CD14-positive monocyte (primary cell): Measurements from ENCODE around the gene NR4A1. TPM values are rescaled to one million over a fixed set of nuclear protein-coding genes. Genes with fewer than 3 reads are reported as not detected.
A peak's percentile ranks its signal among the peaks of the same experiment; 100 is the strongest.

Source experiments
- DNase-seq, 3 donors: peaks; one replicate each; pipeline ENCODE4 v3.0.0-alpha.2; 2011 to 2022
- H2AFZ ChIP-seq: 2 replicates; pipeline ENCODE4 v1.6.0; 2012; ENCODE audit warnings: mild to moderate bottlenecking, low read depth, low read length, inconsistent platforms; ENCODE audit not compliant: insufficient read depth, poor library complexity, severe bottlenecking
- H3K27ac ChIP-seq, 2 donors: 1 replicate in 1 of 2; 2 replicates in 1 of 2; pipeline ENCODE4 v1.5.1; 2012 to 2013; ENCODE audit warnings: low read length in 2 of 2, control low read depth in 1 of 2, inconsistent platforms in 1 of 2, low read depth in 1 of 2, mild to moderate bottlenecking in 1 of 2
- H3K27me3 ChIP-seq, 2 donors: one replicate each; pipeline versions ENCODE4 v1.6.0 to v1.6.1; 2011 to 2013; ENCODE audit warnings: low read length in 2 of 2; ENCODE audit not compliant: control insufficient read depth in 2 of 2, insufficient read depth in 2 of 2
- H3K36me3 ChIP-seq, 2 donors: replicated peaks in 1 of 2; 1 replicate in 1 of 2; 2 replicates in 1 of 2; pipeline versions ENCODE4 v1.5.1 to v1.6.1; 2012 to 2013; ENCODE audit warnings: low read length in 2 of 2, control low read depth in 1 of 2, inconsistent platforms in 1 of 2, mild to moderate bottlenecking in 1 of 2; ENCODE audit not compliant: insufficient read depth in 2 of 2, control insufficient read depth in 1 of 2
- H3K4me1 ChIP-seq, 2 donors: 1 replicate in 1 of 2; 2 replicates in 1 of 2; pipeline versions ENCODE4 v1.5.1 to v1.6.1; 2012 to 2013; ENCODE audit warnings: low read length in 2 of 2, control low read depth in 1 of 2, inconsistent platforms in 1 of 2, mild to moderate bottlenecking in 1 of 2, moderate library complexity in 1 of 2; ENCODE audit not compliant: insufficient read depth in 2 of 2, control insufficient read depth in 1 of 2
- H3K4me2 ChIP-seq: replicated peaks from 2 replicates; pipeline ENCODE3; 2012; ENCODE audit warnings: low read length, moderate library complexity, mild to moderate bottlenecking; ENCODE audit not compliant: poor library complexity, severe bottlenecking; ENCODE audit errors: extremely low read depth
- H3K4me3 ChIP-seq, 3 experiments: fragments of 200-600 bp in 1 of 3; sonication (generic) in 1 of 3; replicated peaks in 1 of 3; 1 replicate in 2 of 3; 2 replicates in 1 of 3; pipeline ENCODE4 v1.5.1; 2011 to 2013; ENCODE audit warnings: low read length in 3 of 3, mild to moderate bottlenecking in 3 of 3, control low read depth in 2 of 3, low read depth in 2 of 3, inconsistent platforms in 1 of 3, moderate library complexity in 1 of 3
- H3K79me2 ChIP-seq: 2 replicates; pipeline ENCODE4 v1.6.0; 2012; ENCODE audit warnings: mild to moderate bottlenecking, control low read depth, inconsistent platforms, low read length, moderate library complexity; ENCODE audit not compliant: insufficient read depth
- H3K9ac ChIP-seq: 2 replicates; pipeline ENCODE4 v1.6.0; 2017; ENCODE audit warnings: low read length, mild to moderate bottlenecking; ENCODE audit not compliant: insufficient read depth, poor library complexity, severe bottlenecking
- H3K9me3 ChIP-seq, 2 donors: replicated peaks in 1 of 2; 1 replicate in 1 of 2; 2 replicates in 1 of 2; pipeline versions ENCODE4 v1.5.1 to v1.6.1; 2012 to 2013; ENCODE audit warnings: low read length in 2 of 2, control low read depth in 1 of 2; ENCODE audit not compliant: control insufficient read depth in 1 of 2, insufficient read depth in 1 of 2
- H4K20me1 ChIP-seq: 2 replicates; pipeline ENCODE4 v1.6.0; 2012; ENCODE audit warnings: mild to moderate bottlenecking, low read length, control low read depth, moderate library complexity; ENCODE audit not compliant: insufficient read depth
- H3K27ac Mint-ChIP-seq, 7 donors: one replicate each; pipeline ENCODE4 v1.8.0; 2020; ENCODE audit warnings: mild to moderate bottlenecking in 7 of 7, mixed read lengths in 7 of 7, moderate library complexity in 6 of 7, inconsistent platforms in 2 of 7
- H3K27me3 Mint-ChIP-seq, 3 donors: one replicate each; pipeline ENCODE4 v1.8.0; 2021 to 2022; ENCODE audit warnings: low read depth in 3 of 3, mild to moderate bottlenecking in 3 of 3, mixed read lengths in 3 of 3, moderate library complexity in 3 of 3, inconsistent platforms in 1 of 3
- H3K36me3 Mint-ChIP-seq, 2 donors: one replicate each; pipeline ENCODE4 v1.8.0; 2020; ENCODE audit warnings: mixed read lengths in 2 of 2, inconsistent platforms in 1 of 2, mild to moderate bottlenecking in 1 of 2
- H3K4me1 Mint-ChIP-seq: one replicate; pipeline ENCODE4 v1.8.0; 2020; ENCODE audit warnings: mild to moderate bottlenecking, mixed read lengths
- H3K4me3 Mint-ChIP-seq, 2 donors: one replicate each; pipeline ENCODE4 v1.8.0; 2020; ENCODE audit warnings: mild to moderate bottlenecking in 2 of 2, mixed read lengths in 2 of 2, moderate library complexity in 1 of 2
- H3K9me3 Mint-ChIP-seq, 7 donors: one replicate each; pipeline ENCODE4 v1.8.0; 2020 to 2022; ENCODE audit warnings: mixed read lengths in 7 of 7, mild to moderate bottlenecking in 6 of 7, moderate library complexity in 6 of 7, inconsistent platforms in 2 of 7
- CTCF ChIP-seq: fragments of 200-600 bp; IDR thresholded peaks from one replicate; pipeline ENCODE4 v1.8.0; 2022; ENCODE audit warnings: antibody characterized with exemption, mild to moderate bottlenecking
- WGBS: methylation state at CpG from one replicate; pipeline ENCODE4 v1.1.5; 2013; ENCODE audit warnings: missing lambda C conversion rate; ENCODE audit not compliant: insufficient coverage; 5-methylcytosine and 5-hydroxymethylcytosine counted together
- intact Hi-C, 2 donors: fragments of 100-400 bp; cut with micrococcal nuclease; formaldehyde crosslinking; loops; one replicate each; pipeline versions ENCODE4 v1.15.0 to v1.15.1; 2023
- polyA plus RNA-seq, 3 donors: library from polyadenylated mRNA; depleted of rRNA in 1 of 3; unstranded in 2 of 3; stranded (reverse) in 1 of 3; fragments of 300-500 nt in 2 of 3; fragments of >200 nt in 1 of 3; fragmentation: Illumina TruSeq in 2 of 3; gene quantifications; 1 replicate in 2 of 3; 2 replicates in 1 of 3; pipeline ENCODE4 v1.2.3, GENCODE V29; 2012 to 2021

NR4A1 gene
- polyA plus RNA-seq, 3 donors = 10.1 to 1,297 (median 41.4) TPM

GRCh38 chr12:52035926-52036325, 15.3 kb upstream of the NR4A1 start:
- H3K27me3 Mint-ChIP-seq = peaks cover 37 to 45% (median 37%) of the 10 kb centered on the region in 3 donors
- peaks cover 56% of the 10 kb centered on the region for H3K4me1 Mint-ChIP-seq
- DNase-seq = no peak
- H2AFZ ChIP-seq = no peak overlapping the region
- intact Hi-C loops = loop anchor here in 1 of 2 donors (2.0 kb wide), 1 partner anchor 15 kb away; the partner anchor contains the start of gene NR4A1
- H3K9me3 ChIP-seq = no peaks in the 10 kb centered on the region
- H3K4me2 ChIP-seq = peak overlapping the region; percentile 69
- no peak overlapping the region for H3K9ac ChIP-seq
- peak overlapping the region; percentile 65 to 71 for H3K4me3 Mint-ChIP-seq
- H3K4me1 ChIP-seq = peaks cover 37 to 52% of the 10 kb centered on the region in 2 donors
- H3K27ac ChIP-seq = no peak overlapping the region
- TF ChIP-seq CTCF = no peak
- H3K4me3 ChIP-seq = no peak overlapping the region
- peaks cover 8 to 28% of the 10 kb centered on the region in 2 donors for H3K27me3 ChIP-seq
- H4K20me1 ChIP-seq = no peaks in the 10 kb centered on the region
- H3K36me3 ChIP-seq = no peaks in the 10 kb centered on the region
- WGBS = no CpG with 5 or more reads among the region's 2 CpGs
- peaks cover 8 to 13% of the 10 kb centered on the region in 2 donors for H3K36me3 Mint-ChIP-seq
- no peaks in the 10 kb centered on the region for H3K79me2 ChIP-seq
- peak overlapping the region; percentile 28 to 95 (median 85) for H3K27ac Mint-ChIP-seq
- H3K9me3 Mint-ChIP-seq = peaks cover 0 to 3% (median 0%) of the 10 kb centered on the region in 7 donors

- Histone ChIP-seq H3K9me3 (no peaks in the 10 kb centered on the region), H3K9ac (peak overlapping the region; percentile 30), H3K4me1 (peaks cover 37 to 54% of the 10 kb centered on the region in 2 donors), H3K79me2 (no peaks in the 10 kb centered on the region), H3K27ac (peak overlapping the region; percentile 5 to 46), H3K4me2 (peak overlapping the region; percentile 69), H2AFZ (no peak overlapping the region), H4K20me1 (no peaks in the 10 kb centered on the region), H3K36me3 (no peaks in the 10 kb centered on the region), H3K27me3 (peaks cover 8 to 28% of the 10 kb centered on the region in 2 donors), H3K4me3 (peak overlapping the region in 2 of 3 experiments; percentile 14 to 64)
- Mint-ChIP-seq H3K4me1 (peaks cover 57% of the 10 kb centered on the region), H3K27me3 (peaks cover 37 to 43% (median 38%) of the 10 kb centered on the region in 3 donors), H3K4me3 (peak overlapping the region; percentile 65 to 71), H3K27ac (peak overlapping the region in 6 of 7 donors; percentile 80 to 95 (median 86)), H3K36me3 (peaks cover 8 to 13% of the 10 kb centered on the region in 2 donors), H3K9me3 (peaks cover 0 to 3% (median 0%) of the 10 kb centered on the region in 7 donors)
- WGBS = 8% methylated on average over 53 of the region's 53 CpGs
- no peak for TF ChIP-seq CTCF
- DNase-seq = peak; percentile 79 to 85 (median 80)
- intact Hi-C loops = loop anchor here in 1 of 2 donors (2.0 kb wide), 1 partner anchor 14 kb away; the partner anchor contains the start of gene NR4A1
Measured at GRCh38 chr12:52036587-52037171, 14.6 kb upstream of the NR4A1 start.
